NCI-H2196 (cell line): ENCODE measurements around the gene REPIN1.

Experiments
- DNase-seq: peaks from one replicate; lab custom pipeline; 2025; ENCODE audit not compliant: unreplicated experiment; lab: John Stamatoyannopoulos, UW

REPIN1 gene

DNA sequence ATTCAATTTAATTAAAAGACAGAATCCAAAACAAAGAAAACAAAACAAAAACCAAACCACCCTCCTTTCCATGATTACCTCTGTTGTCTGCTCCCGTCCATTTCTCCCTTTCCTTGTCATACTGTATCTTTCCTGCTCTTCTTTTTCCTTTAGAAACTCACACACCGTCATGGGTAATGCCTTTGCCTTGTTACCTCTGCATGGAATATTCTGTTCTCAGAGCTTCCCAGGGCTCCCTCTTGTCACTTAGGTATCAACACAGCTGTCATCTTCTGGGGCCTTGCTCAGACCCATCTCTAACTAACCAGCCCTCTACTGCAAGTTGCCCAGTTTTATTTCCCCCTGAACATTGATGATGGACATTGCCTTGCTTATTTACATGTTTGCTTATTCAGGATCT lies 51.6 kb downstream of the REPIN1 start:
- no peak for DNase-seq

DNA sequence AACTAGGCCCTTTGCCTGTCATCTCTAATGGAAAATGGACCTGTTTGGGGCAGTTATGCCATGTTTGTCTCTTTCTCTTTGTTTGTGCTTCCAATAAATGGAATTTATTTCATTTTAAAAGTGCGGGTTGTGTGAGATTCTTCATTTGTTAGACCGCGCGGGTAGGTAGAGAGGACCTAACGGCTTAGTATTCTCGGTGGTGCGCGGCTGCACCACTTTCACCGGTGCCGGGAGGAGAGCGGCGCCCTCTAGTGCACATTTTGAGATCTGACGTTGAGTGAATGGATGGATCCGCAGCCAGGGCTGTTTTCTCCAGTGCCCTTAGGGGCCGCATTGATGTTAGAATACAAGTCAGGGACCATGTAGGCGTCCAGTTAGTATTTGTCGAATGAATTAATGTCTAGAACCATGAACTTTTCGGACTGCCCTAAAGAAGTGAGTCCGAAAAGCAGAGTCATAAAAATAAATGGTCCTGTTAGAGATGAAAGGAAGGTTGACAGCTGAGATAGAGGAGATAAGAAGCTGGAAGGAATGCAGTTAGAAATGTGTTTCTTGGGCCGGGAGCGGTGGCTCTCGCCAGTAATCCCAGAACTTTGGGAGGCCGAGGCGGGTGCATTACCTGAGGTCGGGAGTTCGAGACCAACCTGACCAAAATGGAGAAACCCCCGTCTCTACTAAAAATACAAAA lies 52.5 kb downstream of the REPIN1 start:
- DNase-seq = peak; percentile 28

DNA sequence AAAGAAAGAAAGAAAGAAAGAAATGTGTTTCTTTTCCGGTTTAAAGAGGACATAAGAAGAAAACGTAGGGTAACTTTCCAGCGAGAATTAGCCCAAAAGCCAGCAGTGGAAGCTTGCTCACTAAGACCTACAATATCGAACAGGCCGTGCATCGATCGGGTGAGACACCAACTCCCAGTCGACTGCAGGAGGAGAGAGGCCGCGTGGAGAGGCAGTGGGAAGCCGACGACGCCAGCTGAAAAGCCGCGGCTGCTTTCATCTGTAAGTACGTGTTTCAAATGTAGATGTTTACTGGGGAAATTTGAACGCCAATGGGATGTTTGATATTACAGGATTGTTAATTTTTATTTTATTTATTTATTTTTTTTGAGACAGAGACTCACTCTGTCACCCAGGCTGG lies 53.2 kb downstream of the REPIN1 start:
- DNase-seq = no peak
